PC-9 (cell line): Measurements from ENCODE around the gene EDEM1.

Experiments used
- CTCF ChIP-seq: fragments of 200-600 bp; sonication (generic); conservative IDR thresholded peaks from 2 replicates; pipeline ENCODE4 v1.6.1; 2017; ENCODE audit warnings: mixed run types, antibody characterized with exemption, mild to moderate bottlenecking, moderate library complexity
- EZH2 ChIP-seq: fragments of 200-600 bp; sonication (generic); IDR thresholded peaks from 2 replicates; pipeline ENCODE4 v1.8.0; 2017; ENCODE audit warnings: antibody characterized with exemption, low read depth

GRCh38 chr3:5153074-5153473 is 34.4 kb upstream of the EDEM1 start:
- TF ChIP-seq CTCF (no peak), EZH2 (no peak)
